Measurements from ENCODE around the gene PIGR.

- no peak for TF ChIP-seq POLR2A (IDR thresholded peaks at IDR 0.05; ENCODE audit: low read depth, low read length)
- TF ChIP-seq POLR2AphosphoS5 (IDR thresholded peaks at IDR 0.05; ENCODE audit: low read depth, low read length): no peak
- TF ChIP-seq TAF1 (IDR thresholded peaks at IDR 0.05; ENCODE audit: borderline replicate concordance, low read depth, low read length): no peak
Measured at GRCh38 chr1:206905295-206906164, 40.7 kb downstream of the PIGR start.
